Measurements from ENCODE around the gene CRABP2.

The CRABP2 gene

GRCh38 chr1:156690675-156691036 is 14.7 kb downstream of the CRABP2 start:
- DNase-seq (ENCODE audit: low read depth): no peak

GRCh38 chr1:156689953-156690674 is 15.3 kb downstream of the CRABP2 start:
- no peak for DNase-seq (ENCODE audit: low read depth)

GRCh38 chr1:156689035-156689952 is 16.1 kb downstream of the CRABP2 start:
- peak; percentile 79 for DNase-seq (ENCODE audit: low read depth)

GRCh38 chr1:156684227-156684782 is 21.1 kb downstream of the CRABP2 start:
- DNase-seq (ENCODE audit: low read depth): no peak

- DNase-seq (ENCODE audit: low read depth): no peak
These were observed 23.1 kb downstream of the CRABP2 start for GRCh38 chr1:156682166-156682890.

- DNase-seq (ENCODE audit: low read depth): no peak
These were observed 24.0 kb downstream of the CRABP2 start for GRCh38 chr1:156681196-156681960.

- no peak for DNase-seq (ENCODE audit: low read depth)
These were observed 25.3 kb downstream of the CRABP2 start for GRCh38 chr1:156680056-156680455.

- peak; percentile 78 for DNase-seq (ENCODE audit: low read depth)
These were observed 27.5 kb downstream of the CRABP2 start for GRCh38 chr1:156677616-156678596.

- DNase-seq (ENCODE audit: low read depth): peak; percentile 60
These were observed 28.4 kb downstream of the CRABP2 start, which contains the start of gene NES for GRCh38 chr1:156676820-156677615. TSS of gene NES (minus strand) at chr1:156677407. CDS start at chr1:156677264, 143 bp downstream.

GRCh38 chr1:156676114-156676819 is 29.1 kb downstream of the CRABP2 start:
- no peak for DNase-seq (ENCODE audit: low read depth)

GRCh38 chr1:156675210-156676113 is 29.9 kb downstream of the CRABP2 start:
- no peak for DNase-seq (ENCODE audit: low read depth)

GRCh38 chr1:156673387-156674121 is 31.8 kb downstream of the CRABP2 start:
- no peak for DNase-seq (ENCODE audit: low read depth)

GRCh38 chr1:156671804-156672203 is 33.6 kb downstream of the CRABP2 start:
- no peak for DNase-seq (ENCODE audit: low read depth)

GRCh38 chr1:156670791-156671190 is 34.6 kb downstream of the CRABP2 start:
- no peak for DNase-seq (ENCODE audit: low read depth)

- DNase-seq (ENCODE audit: low read depth): no peak
These were observed 35.0 kb downstream of the CRABP2 start for GRCh38 chr1:156670359-156670758.

GRCh38 chr1:156669794-156670193 is 35.6 kb downstream of the CRABP2 start:
- no peak for DNase-seq (ENCODE audit: low read depth)

Data from fibroblast of gingiva (primary cell).